GM10248 (cell line): ENCODE data around the gene MMP14.
"Not testable (repeated sequence)": the region's sequence is repeated elsewhere in the genome, so short reads cannot be mapped to it uniquely, and the experiment has no call there.

Source experiments
- CTCF ChIA-PET: fragments of 300-600 bp; sonication (Branson Sonifier 250); formaldehyde crosslinking; extraction: SDS; loops from one replicate; lab custom pipeline; 2021; ENCODE audit warnings: antibody characterized with exemption; lab: Yijun Ruan, JAX
- POLR2A ChIA-PET: fragments of 350-650 bp; sonication (Branson Sonifier 250); formaldehyde crosslinking; extraction: SDS; loops from one replicate; lab custom pipeline; 2020; ENCODE audit warnings: antibody characterized with exemption; lab: Yijun Ruan, JAX
- DNase-seq: peaks from one replicate; pipeline ENCODE4 v3.0.0; 2012; ENCODE audit errors: extremely low spot score
- TF ChIP-seq, protein P1 (sequence below): IDR thresholded peaks from 2 replicates; pipeline ENCODE4 v1.5.1; 2012; ENCODE audit warnings: mild to moderate bottlenecking, low read depth; ENCODE audit errors: extremely low read depth, missing control alignments, control extremely low read depth

Gene MMP14

DNA sequence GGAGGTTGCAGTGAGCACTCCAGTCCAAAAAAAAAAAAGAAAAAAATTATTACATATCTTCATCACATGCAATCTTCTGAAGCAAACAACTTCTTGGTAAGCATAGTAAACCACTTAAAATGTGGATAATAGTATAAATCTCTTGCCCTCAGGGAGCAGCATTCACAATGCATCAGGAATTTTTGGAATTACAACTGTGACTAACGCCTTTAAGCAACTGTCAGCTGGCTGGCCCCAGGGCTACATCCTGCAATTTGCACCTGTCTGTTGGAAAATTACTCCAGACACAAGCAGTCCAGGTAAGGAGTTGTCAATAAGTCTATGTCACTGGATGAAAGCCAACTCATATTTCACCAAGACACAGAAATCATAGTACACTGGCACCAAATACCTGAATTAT is 15.7 kb upstream of the MMP14 start:
- no peak for DNase-seq
- CTCF ChIA-PET: interaction anchor here (0.9 to 14.9 kb wide), 9 partner anchors 8 to 251 kb away, joined by 3 to 262 read pairs (median 4); partner anchors contain the start of genes DAD1 and MRPL52

DNA sequence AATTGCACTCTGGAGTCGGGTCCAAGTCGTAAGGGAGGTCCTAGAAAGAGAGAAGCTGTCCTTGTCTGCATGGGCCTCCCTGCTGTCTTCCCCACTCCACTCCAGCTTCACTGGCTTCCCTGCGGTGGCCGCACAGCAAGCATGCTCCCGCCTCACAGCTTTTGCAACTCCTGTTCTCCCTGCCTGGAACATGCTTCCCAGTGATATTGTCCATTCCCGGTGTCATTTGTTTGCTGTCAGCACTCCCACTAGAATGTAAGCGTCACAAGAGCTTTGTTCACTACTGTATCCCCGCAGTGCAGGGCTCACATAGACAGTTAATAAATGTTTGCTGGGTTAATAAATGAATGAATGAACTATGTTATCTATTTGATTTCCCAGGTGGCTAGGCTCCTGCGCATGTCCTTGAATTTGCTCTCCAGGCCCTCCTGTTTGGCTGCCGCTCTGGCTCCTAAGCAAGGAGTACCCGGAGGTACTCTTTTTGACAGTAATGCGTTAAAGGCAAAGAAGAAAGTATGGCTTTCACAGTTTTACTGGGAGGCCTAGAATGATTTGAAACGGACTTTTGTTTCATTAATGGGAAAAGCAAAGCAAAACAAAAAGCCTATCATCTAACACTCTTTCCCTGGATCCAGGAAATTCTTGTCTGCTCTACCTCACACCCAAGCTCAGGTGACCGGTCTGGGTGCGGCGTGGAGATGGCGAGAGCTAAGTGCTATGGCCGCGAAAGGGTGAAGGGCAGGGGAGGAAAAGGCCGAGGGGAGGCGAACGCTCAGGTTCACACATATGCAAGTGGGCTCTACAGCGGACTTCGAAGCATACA is 15.0 kb upstream of the MMP14 start:
- ChIA-PET POLR2A (no interaction called here), CTCF (interaction anchor here (0.6 to 14.9 kb wide), 18 partner anchors 9 to 511 kb away, joined by 3 to 262 read pairs (median 4); partner anchors contain the start of genes DAD1, LRP10, MMP14 and MRPL52)
- DNase-seq: no peak
- TF ChIP-seq, protein P1, sequence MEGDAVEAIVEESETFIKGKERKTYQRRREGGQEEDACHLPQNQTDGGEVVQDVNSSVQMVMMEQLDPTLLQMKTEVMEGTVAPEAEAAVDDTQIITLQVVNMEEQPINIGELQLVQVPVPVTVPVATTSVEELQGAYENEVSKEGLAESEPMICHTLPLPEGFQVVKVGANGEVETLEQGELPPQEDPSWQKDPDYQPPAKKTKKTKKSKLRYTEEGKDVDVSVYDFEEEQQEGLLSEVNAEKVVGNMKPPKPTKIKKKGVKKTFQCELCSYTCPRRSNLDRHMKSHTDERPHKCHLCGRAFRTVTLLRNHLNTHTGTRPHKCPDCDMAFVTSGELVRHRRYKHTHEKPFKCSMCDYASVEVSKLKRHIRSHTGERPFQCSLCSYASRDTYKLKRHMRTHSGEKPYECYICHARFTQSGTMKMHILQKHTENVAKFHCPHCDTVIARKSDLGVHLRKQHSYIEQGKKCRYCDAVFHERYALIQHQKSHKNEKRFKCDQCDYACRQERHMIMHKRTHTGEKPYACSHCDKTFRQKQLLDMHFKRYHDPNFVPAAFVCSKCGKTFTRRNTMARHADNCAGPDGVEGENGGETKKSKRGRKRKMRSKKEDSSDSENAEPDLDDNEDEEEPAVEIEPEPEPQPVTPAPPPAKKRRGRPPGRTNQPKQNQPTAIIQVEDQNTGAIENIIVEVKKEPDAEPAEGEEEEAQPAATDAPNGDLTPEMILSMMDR: no peak

More for the DNA sequence above, 15.7 kb upstream of the MMP14 start:
- TF ChIP-seq, protein P1: no peak
- POLR2A ChIA-PET: no interaction called here

DNA sequence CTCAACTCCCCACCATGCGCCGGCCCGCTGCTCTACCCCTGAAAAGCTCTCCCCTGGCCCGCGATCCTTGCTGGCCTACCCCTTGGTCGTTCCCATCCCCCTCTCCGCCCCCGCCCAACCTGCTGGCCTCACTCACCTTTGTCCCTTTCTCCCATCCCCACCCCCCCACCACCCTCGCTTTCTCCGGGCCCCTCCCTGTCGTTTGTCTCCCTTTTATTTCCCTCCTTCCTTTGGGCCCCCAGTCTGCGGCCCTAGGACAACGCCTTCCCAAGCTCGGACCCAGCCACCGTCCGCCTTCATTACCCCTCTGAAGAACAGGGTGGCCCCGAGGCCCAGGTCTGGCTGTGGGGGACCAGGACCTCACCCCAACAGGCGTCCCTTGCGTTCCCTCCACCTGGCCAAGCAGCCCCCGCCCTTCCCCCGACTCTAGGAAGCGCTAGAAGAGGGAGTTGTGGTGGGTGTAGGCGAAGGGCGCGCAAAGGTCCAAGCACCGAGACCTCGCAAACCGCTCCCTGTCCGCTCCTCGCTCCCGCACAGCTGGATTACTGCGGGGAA is 14.3 kb upstream of the MMP14 start:
- POLR2A ChIA-PET: no interaction called here
- no peak for DNase-seq
- TF ChIP-seq, protein P1: no peak
- CTCF ChIA-PET: interaction anchor here (0.6 to 14.9 kb wide), 35 partner anchors 8 to 519 kb away, joined by 3 to 262 read pairs (median 7); partner anchors contain the start of genes DAD1, LRP10, MMP14 and MRPL52

DNA sequence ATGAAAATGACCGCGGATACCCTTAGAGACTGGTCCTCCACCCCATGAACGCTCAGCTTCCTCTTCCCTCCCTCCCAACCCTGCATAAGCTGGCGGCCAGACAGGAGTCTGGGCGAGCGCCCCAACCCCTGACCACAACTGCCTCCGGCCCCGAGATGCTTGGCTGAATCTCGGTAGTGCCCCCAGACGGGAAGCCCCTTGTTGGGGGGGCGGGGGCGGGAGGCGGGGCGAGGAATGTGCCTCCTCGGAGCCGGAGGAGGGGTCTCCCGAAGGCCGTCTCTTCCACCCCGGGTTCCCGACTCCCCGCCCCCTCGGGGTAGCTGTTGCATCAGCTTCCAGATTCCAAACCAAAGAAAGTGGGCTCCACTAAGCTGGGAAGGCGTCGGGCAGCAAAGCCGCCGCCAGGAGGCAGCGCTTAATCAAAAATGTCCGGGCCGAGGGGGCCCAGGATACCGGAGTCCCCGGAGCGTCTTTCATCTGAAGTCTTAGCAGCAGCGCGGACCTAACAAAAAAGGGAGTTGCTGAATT is 13.8 kb upstream of the MMP14 start:
- ChIA-PET CTCF (interaction anchor here (0.6 to 14.9 kb wide), 40 partner anchors 8 to 520 kb away, joined by 3 to 262 read pairs (median 6); partner anchors contain the start of genes DAD1, LRP10, MMP14 and OXA1L), POLR2A (no interaction called here)
- TF ChIP-seq, protein P1: peak; percentile 89
- DNase-seq: peak; percentile 74

- TF ChIP-seq, protein P1: no peak
- DNase-seq: no peak
- ChIA-PET CTCF (interaction anchor here (1.2 to 14.9 kb wide), 11 partner anchors 10 to 167 kb away, joined by 3 to 262 read pairs (median 19); partner anchors contain the start of genes LRP10 and MMP14), POLR2A (interaction anchor here (0.7 kb wide), 1 partner anchor 269 kb away, joined by 6 read pairs; no protein-coding TSS in a partner anchor)
Observed at GRCh38 chr14:22824711-22825359, 11.6 kb upstream of the MMP14 start.

- POLR2A ChIA-PET, DNase-seq: not testable (repeated sequence)
- CTCF ChIA-PET: interaction anchor here (0.9 to 2.2 kb wide), 5 partner anchors 11 to 101 kb away, joined by 3 to 14 read pairs (median 7); partner anchors contain the start of gene PRMT5
Observed at GRCh38 chr14:22829076-22829660, 7.2 kb upstream of the MMP14 start.
